ENCODE data around the gene ZSCAN5B.
A peak's percentile ranks its signal among the peaks of the same experiment; 100 is the strongest.
"Not testable (repeated sequence)": the region's sequence is repeated elsewhere in the genome, so short reads cannot be mapped to it uniquely, and the experiment has no call there.

Gene ZSCAN5B

DNA sequence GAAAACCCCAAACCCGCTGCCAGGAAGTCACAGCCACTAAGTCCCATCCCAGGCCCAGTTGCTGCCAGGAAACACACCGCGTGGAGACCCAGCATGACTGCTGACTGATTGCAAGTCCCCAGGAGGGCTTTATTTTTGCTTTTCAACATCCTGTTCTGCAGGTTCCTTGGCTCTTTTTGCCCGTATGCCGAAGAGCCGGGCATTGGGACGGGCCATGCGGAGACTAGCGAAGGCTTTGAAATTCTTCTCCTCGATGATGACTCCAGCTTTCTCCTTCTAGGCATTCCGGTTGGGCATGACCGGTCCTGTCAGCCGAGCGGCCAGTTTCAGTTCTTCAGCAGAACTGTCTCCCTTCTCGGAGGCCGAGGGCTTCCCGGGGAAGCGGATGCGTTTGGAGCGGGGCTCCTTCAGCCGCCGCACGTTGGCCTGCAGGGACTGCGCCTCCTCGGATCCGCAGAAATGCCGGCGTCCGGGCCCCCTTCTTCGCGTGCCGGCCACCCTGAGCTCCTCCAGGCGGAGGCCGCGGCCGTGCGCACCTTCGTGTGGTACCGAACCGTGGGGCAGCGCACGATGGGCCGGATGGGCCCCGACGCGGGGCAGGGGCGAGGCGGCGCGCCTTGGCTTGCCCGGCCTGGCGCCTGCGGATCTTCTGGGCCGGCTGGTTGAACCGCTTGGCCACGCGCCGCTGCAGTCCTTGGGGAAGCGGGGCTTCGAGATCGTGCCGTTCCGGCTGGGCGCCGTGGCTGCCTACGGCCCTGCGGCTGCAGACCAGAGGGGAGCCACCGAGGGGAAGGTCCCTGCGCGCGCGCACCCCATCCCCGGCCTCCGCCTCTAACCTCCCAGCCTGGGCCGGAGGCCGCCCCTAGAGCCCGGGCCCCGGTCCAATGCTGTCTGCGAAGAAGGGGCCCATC lies 19.7 kb upstream of the ZSCAN5B start:
- no CpG with 5 or more reads among the region's 79 CpGs for whole genome bisulfite sequencing, 2 donors (ENCODE audit: extremely low coverage in 2 of 2, insufficient read length in 2 of 2, insufficient replicate concordance in 1 of 2)

DNA sequence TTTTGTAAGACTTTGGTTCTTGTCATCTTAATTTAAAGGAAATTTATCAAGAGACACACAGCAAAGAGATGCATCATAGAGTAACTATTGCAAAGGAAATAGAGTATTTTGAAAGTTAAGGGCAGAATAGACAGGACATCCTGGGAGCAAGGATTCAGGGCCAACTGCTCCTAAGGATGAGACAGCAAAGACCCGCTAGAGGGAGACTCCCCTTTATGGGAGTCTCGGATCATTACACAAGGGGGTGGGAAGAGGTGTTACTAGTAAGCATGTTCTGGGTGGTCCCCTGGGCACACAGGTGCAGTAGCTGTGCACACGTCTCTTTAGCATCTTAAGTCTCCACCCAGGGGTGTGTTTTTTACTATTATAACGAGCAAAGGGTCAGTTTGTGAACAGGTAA lies 14.1 kb upstream of the ZSCAN5B start:
- H3K4me2 ChIP-seq (ENCODE audit: insufficient read depth, low read length, poor library complexity, severe bottlenecking), result no peak overlapping the region
- H2BK120ac ChIP-seq (ENCODE audit: low read depth, low read length), result no peak overlapping the region
- no peak overlapping the region for H4K91ac ChIP-seq (ENCODE audit: low read depth, low read length, poor library complexity)
- peaks cover 0 to 2% of the 10 kb centered on the region in 2 donors for H3K9me3 ChIP-seq (replicated peaks in 1 of 2; ENCODE audit: control insufficient read depth in 2 of 2, insufficient read depth in 1 of 2, low read depth in 1 of 2, low read length in 2 of 2)
- no peak overlapping the region for H3K4ac ChIP-seq (ENCODE audit: low read length)
- no peak overlapping the region for H3K18ac ChIP-seq (ENCODE audit: low read length)
- no peaks in the 10 kb centered on the region for H3K27me3 ChIP-seq (ENCODE audit: control insufficient read depth in 3 of 3, insufficient read depth in 3 of 3, low read depth in 1 of 3, low read length in 3 of 3)
- no peak overlapping the region for H3K27ac ChIP-seq (replicated peaks; ENCODE audit: low read length)
- H3K4me3 ChIP-seq (ENCODE audit: low read length in 2 of 2), result no peak overlapping the region
- H2BK12ac ChIP-seq (ENCODE audit: low read length), result no peak overlapping the region
- no peak overlapping the region for H2AK5ac ChIP-seq (ENCODE audit: low read depth, low read length)
- DNase-seq (ENCODE audit: low spot score), result no peak
- H3K36me3 ChIP-seq (replicated peaks in 1 of 2; ENCODE audit: control insufficient read depth in 2 of 2, insufficient read depth in 2 of 2, low read length in 2 of 2), result no peaks in the 10 kb centered on the region
- no peak overlapping the region for H2BK5ac ChIP-seq (ENCODE audit: low read length)
- no peaks in the 10 kb centered on the region for H3K4me1 ChIP-seq (ENCODE audit: control insufficient read depth in 2 of 2, insufficient read depth in 1 of 2, low read depth in 1 of 2, low read length in 2 of 2)
- WGBS, 2 donors (ENCODE audit: extremely low coverage in 2 of 2, insufficient read length in 2 of 2, insufficient replicate concordance in 1 of 2), result no CpG with 5 or more reads among the region's 4 CpGs
- no peak overlapping the region for H2AFZ ChIP-seq (ENCODE audit: low read length)
- no peak overlapping the region for H3K23ac ChIP-seq (ENCODE audit: low read depth, low read length, poor library complexity)
- H2BK15ac ChIP-seq (ENCODE audit: low read length), result no peak overlapping the region
- no peaks in the 10 kb centered on the region for H3K79me1 ChIP-seq (ENCODE audit: low read depth, low read length)
- H3K14ac ChIP-seq (ENCODE audit: low read length), result no peak overlapping the region
- H4K8ac ChIP-seq (ENCODE audit: low read depth, low read length), result no peak overlapping the region
- H3K9ac ChIP-seq (ENCODE audit: low read depth, low read length, poor library complexity), result no peak overlapping the region

More for the DNA sequence above, 19.7 kb upstream of the ZSCAN5B start:
- Histone ChIP-seq H2BK5ac (ENCODE audit: low read length) (peak overlapping the region; percentile 77), H3K4ac (ENCODE audit: low read length) (no peak overlapping the region), H3K4me3 (ENCODE audit: low read length in 2 of 2) (no peak overlapping the region), H3K79me1 (ENCODE audit: low read depth, low read length) (no peaks in the 10 kb centered on the region), H2AK5ac (ENCODE audit: low read depth, low read length) (no peak overlapping the region), H3K9ac (ENCODE audit: low read depth, low read length, poor library complexity) (no peak overlapping the region), H2AFZ (ENCODE audit: low read length) (peak overlapping the region; percentile 73), H3K27me3 (ENCODE audit: control insufficient read depth in 3 of 3, insufficient read depth in 3 of 3, low read depth in 1 of 3, low read length in 3 of 3) (peaks cover 0 to 2% (median 2%) of the 10 kb centered on the region in 3 experiments), H4K8ac (ENCODE audit: low read depth, low read length) (no peak overlapping the region), H3K4me1 (ENCODE audit: control insufficient read depth in 2 of 2, insufficient read depth in 1 of 2, low read depth in 1 of 2, low read length in 2 of 2) (peaks cover 0 to 4% of the 10 kb centered on the region in 2 donors), H3K4me2 (ENCODE audit: insufficient read depth, low read length, poor library complexity, severe bottlenecking) (peak overlapping the region; percentile 54), H4K91ac (ENCODE audit: low read depth, low read length, poor library complexity) (peak overlapping the region; percentile 90), H3K36me3 (replicated peaks in 1 of 2; ENCODE audit: control insufficient read depth in 2 of 2, insufficient read depth in 2 of 2, low read length in 2 of 2) (peaks cover 0 to 3% of the 10 kb centered on the region in 2 donors), H2BK12ac (ENCODE audit: low read length) (no peak overlapping the region), H3K18ac (ENCODE audit: low read length) (peak overlapping the region; percentile 91), H2BK15ac (ENCODE audit: low read length) (peak overlapping the region; percentile 93), H3K23ac (ENCODE audit: low read depth, low read length, poor library complexity) (no peak overlapping the region), H3K27ac (replicated peaks; ENCODE audit: low read length) (no peak overlapping the region), H3K9me3 (replicated peaks in 1 of 2; ENCODE audit: control insufficient read depth in 2 of 2, insufficient read depth in 1 of 2, low read depth in 1 of 2, low read length in 2 of 2) (peaks cover 3 to 4% of the 10 kb centered on the region in 2 donors), H3K14ac (ENCODE audit: low read length) (no peak overlapping the region), H2BK120ac (ENCODE audit: low read depth, low read length) (no peak overlapping the region)
- no peak for DNase-seq (ENCODE audit: low spot score)

DNA sequence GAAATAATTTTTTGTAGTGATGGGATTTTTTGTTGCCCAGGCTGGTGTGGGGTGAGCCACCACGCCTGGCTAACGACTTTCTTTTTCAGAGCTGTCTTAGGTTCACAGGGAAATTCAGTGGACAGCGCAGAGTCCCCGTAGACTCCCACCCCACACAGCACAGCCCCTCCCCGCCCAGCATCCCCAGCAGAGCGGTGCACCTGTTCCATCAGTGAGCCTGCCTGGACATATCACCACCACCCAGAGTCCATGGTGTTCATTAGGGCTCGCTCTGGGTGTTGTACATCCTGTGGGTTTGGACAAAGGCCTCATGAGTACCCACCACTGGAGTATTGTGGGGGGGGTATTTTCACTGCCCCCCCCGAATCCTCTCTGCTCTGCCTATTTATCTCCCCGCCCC lies 12.5 kb upstream of the ZSCAN5B start:
- not testable (repeated sequence) for H3K18ac ChIP-seq (ENCODE audit: low read length); H2BK15ac ChIP-seq (ENCODE audit: low read length)
- WGBS, 2 donors (ENCODE audit: extremely low coverage in 2 of 2, insufficient read length in 2 of 2, insufficient replicate concordance in 1 of 2), result no CpG with 5 or more reads among the region's 9 CpGs

DNA sequence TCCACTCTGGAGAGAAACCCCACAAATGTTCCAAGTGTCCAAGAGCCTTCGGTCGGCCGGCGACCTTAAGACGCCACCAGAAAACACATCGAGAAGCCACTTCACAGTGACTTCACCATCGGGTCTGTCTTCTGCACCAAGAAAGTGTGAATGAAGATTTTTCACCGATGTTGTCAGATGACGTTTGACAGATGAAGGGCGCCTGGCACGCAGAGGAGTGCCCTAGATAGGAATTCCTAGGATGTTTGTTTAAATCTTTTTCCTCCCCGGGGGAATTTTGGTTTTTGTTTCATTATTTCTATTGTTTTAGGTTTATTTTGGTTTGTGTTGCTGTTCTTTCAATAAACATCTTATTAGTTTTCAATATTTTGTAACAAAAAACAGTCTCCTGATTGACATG lies 11.5 kb upstream of the ZSCAN5B start:
- Histone ChIP-seq H3K9ac (ENCODE audit: low read depth, low read length, poor library complexity) (no peak overlapping the region), H2AK5ac (ENCODE audit: low read depth, low read length) (no peak overlapping the region), H2AFZ (ENCODE audit: low read length) (no peak overlapping the region), H3K4me1 (ENCODE audit: control insufficient read depth in 2 of 2, insufficient read depth in 1 of 2, low read depth in 1 of 2, low read length in 2 of 2) (no peaks in the 10 kb centered on the region), H3K4me2 (ENCODE audit: insufficient read depth, low read length, poor library complexity, severe bottlenecking) (no peak overlapping the region), H3K4ac (ENCODE audit: low read length) (no peak overlapping the region), H3K27ac (replicated peaks; ENCODE audit: low read length) (no peak overlapping the region), H3K27me3 (ENCODE audit: control insufficient read depth in 3 of 3, insufficient read depth in 3 of 3, low read depth in 1 of 3, low read length in 3 of 3) (no peaks in the 10 kb centered on the region), H3K79me1 (ENCODE audit: low read depth, low read length) (no peaks in the 10 kb centered on the region), H3K9me3 (replicated peaks in 1 of 2; ENCODE audit: control insufficient read depth in 2 of 2, insufficient read depth in 1 of 2, low read depth in 1 of 2, low read length in 2 of 2) (peaks cover 0 to 2% of the 10 kb centered on the region in 2 donors), H3K4me3 (ENCODE audit: low read length in 2 of 2) (no peak overlapping the region), H2BK120ac (ENCODE audit: low read depth, low read length) (no peak overlapping the region), H2BK12ac (ENCODE audit: low read length) (no peak overlapping the region), H4K8ac (ENCODE audit: low read depth, low read length) (no peak overlapping the region), H4K91ac (ENCODE audit: low read depth, low read length, poor library complexity) (no peak overlapping the region), H3K23ac (ENCODE audit: low read depth, low read length, poor library complexity) (no peak overlapping the region), H2BK5ac (ENCODE audit: low read length) (no peak overlapping the region), H2BK15ac (ENCODE audit: low read length) (no peak overlapping the region), H3K36me3 (replicated peaks in 1 of 2; ENCODE audit: control insufficient read depth in 2 of 2, insufficient read depth in 2 of 2, low read length in 2 of 2) (no peaks in the 10 kb centered on the region), H3K14ac (ENCODE audit: low read length) (no peak overlapping the region), H3K18ac (ENCODE audit: low read length) (no peak overlapping the region)
- no CpG with 5 or more reads among the region's 12 CpGs for WGBS, 2 donors (ENCODE audit: extremely low coverage in 2 of 2, insufficient read length in 2 of 2, insufficient replicate concordance in 1 of 2)
- no peak for DNase-seq (ENCODE audit: low spot score)

More for the DNA sequence above, 12.5 kb upstream of the ZSCAN5B start:
- H3K4me3 ChIP-seq (ENCODE audit: low read length in 2 of 2); H4K91ac ChIP-seq (ENCODE audit: low read depth, low read length, poor library complexity); H3K4me2 ChIP-seq (ENCODE audit: insufficient read depth, low read length, poor library complexity, severe bottlenecking); H3K27me3 ChIP-seq (ENCODE audit: control insufficient read depth in 3 of 3, insufficient read depth in 3 of 3, low read depth in 1 of 3, low read length in 3 of 3); H2AFZ ChIP-seq (ENCODE audit: low read length); H2BK5ac ChIP-seq (ENCODE audit: low read length); H3K4ac ChIP-seq (ENCODE audit: low read length); DNase-seq (ENCODE audit: low spot score); H4K8ac ChIP-seq (ENCODE audit: low read depth, low read length); H3K23ac ChIP-seq (ENCODE audit: low read depth, low read length, poor library complexity); H2BK12ac ChIP-seq (ENCODE audit: low read length); H3K14ac ChIP-seq (ENCODE audit: low read length); H3K36me3 ChIP-seq (replicated peaks in 1 of 2; ENCODE audit: control insufficient read depth in 2 of 2, insufficient read depth in 2 of 2, low read length in 2 of 2); H2AK5ac ChIP-seq (ENCODE audit: low read depth, low read length); H2BK120ac ChIP-seq (ENCODE audit: low read depth, low read length); H3K9ac ChIP-seq (ENCODE audit: low read depth, low read length, poor library complexity); H3K27ac ChIP-seq (replicated peaks; ENCODE audit: low read length); H3K79me1 ChIP-seq (ENCODE audit: low read depth, low read length); H3K4me1 ChIP-seq (ENCODE audit: control insufficient read depth in 2 of 2, insufficient read depth in 1 of 2, low read depth in 1 of 2, low read length in 2 of 2); H3K9me3 ChIP-seq (replicated peaks in 1 of 2; ENCODE audit: control insufficient read depth in 2 of 2, insufficient read depth in 1 of 2, low read depth in 1 of 2, low read length in 2 of 2): not testable (repeated sequence)
